ENCODE results near the gene FAM131B. TPM values are rescaled to one million over a fixed set of nuclear protein-coding genes. Genes with fewer than 3 reads are reported as not detected.
"Not testable (repeated sequence)": the region's sequence is repeated elsewhere in the genome, so short reads cannot be mapped to it uniquely, and the experiment has no call there.

FAM131B gene
- not detected in 2 replicates for total RNA-seq (2014; rRNA removed; shearing (Covaris generic))

GRCh38 chr7:143362131-143363015, at the start of gene FAM131B:
FAM131B (minus strand) TSS chr7:143362713; CDS start chr7:143362603, 110 bp downstream.
- DNase-seq (ENCODE audit: low read depth) = no peak

GRCh38 chr7:143411976-143412708, 49.6 kb upstream of the FAM131B start:
- no peak for DNase-seq (ENCODE audit: low read depth)

DNA sequence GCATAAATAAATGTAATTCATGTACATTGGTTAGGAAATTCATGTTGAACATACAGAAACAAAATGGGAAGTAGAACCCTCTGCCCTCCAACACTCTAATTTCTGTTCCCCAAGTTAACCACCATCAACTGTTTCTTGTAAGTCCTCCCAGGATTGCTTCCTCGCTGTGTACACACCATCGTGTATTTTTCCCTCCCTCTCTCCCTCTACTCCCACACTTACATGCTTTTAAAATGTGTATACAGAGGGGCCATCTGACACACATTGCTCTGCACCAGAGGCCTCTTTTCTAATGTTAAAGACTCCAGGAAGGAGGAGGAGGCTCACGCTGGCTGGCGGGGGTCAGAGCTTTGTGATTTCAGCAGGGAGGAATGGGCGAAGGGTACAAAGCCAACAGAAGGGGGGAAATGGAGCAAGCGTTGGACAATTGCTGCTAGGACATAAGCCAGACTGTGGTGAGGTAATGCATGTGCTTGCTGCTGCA, 48.0 kb upstream of the FAM131B start:
- DNase-seq (ENCODE audit: low read depth) = no peak

- no peak for DNase-seq (ENCODE audit: low read depth)
Observed at GRCh38 chr7:143408686-143409561, 46.4 kb upstream of the FAM131B start, which contains the start of gene EPHA1. EPHA1 (minus strand) TSS chr7:143408856; CDS start chr7:143408805, 51 bp downstream.

GRCh38 chr7:143408252-143408685, 45.8 kb upstream of the FAM131B start:
- no peak for DNase-seq (ENCODE audit: low read depth)

GRCh38 chr7:143407287-143408251, 45.1 kb upstream of the FAM131B start:
- no peak for DNase-seq (ENCODE audit: low read depth)

GRCh38 chr7:143406002-143406357, 43.5 kb upstream of the FAM131B start:
- no peak for DNase-seq (ENCODE audit: low read depth)

DNA sequence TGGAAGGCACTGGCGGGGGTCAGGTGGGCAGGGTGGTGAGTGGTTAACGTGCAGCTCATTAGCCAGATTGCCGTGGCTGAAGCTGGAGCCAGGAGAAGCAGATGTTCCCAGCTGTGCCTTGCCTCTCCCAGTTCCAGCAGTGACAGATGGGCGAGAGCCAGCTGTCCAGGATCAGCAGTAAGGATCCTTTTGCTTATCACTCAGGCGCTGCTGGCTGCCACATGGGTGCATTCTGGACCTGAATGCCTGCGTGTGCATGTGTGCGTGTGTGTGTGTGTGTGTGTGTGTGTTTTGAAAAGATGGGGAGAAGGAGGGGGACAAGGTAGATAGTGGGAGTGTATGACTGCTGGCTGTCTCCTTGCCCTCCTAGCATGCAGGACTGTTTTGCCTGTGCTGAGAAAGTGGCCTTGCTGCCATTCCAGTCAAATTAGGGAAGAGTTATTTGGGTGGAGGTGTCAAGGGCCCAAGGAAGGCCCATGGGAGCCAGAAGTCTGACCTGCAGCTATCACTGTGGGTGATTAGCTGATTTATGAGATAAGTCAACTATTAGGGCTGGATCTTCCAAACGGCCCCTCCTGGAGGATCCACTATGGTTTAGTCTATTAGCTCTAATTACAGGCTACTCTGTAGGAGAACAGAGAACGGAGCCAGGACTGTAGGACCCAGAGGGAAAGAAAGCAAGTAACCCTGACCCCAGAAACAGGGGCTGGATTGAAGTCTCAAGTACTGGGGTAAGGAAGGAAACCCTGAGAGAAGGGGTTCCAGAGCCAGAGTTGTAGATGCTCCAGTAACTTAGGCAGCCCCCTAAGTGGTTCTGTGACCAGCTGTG, 42.9 kb upstream of the FAM131B start:
- DNase-seq (ENCODE audit: low read depth) = no peak

DNA sequence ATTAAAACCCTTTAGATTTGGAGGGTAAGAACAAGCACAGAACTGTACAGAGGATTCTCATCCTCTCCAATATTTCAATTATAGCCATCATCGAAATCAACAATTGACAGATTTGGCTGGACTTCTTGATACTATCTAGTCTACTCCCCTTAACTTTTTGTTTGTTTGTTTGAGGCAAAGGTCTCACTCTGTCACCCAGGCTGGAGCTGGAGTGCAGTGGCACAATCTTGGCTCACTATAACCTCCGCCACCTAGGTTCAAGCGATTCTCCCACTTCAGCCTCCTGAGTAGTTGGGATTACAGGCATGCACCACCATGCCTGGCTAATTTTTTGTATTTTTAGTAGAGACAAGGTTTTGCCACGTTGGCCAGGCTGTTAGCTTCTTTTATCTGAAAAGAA, 39.7 kb upstream of the FAM131B start:
- not testable (repeated sequence) for DNase-seq (ENCODE audit: low read depth)

- no peak for DNase-seq (ENCODE audit: low read depth)
Observed at GRCh38 chr7:143401265-143401664, 38.8 kb upstream of the FAM131B start.

- DNase-seq (ENCODE audit: low read depth) = no peak
Observed at GRCh38 chr7:143399642-143400041, 37.1 kb upstream of the FAM131B start.

DNA sequence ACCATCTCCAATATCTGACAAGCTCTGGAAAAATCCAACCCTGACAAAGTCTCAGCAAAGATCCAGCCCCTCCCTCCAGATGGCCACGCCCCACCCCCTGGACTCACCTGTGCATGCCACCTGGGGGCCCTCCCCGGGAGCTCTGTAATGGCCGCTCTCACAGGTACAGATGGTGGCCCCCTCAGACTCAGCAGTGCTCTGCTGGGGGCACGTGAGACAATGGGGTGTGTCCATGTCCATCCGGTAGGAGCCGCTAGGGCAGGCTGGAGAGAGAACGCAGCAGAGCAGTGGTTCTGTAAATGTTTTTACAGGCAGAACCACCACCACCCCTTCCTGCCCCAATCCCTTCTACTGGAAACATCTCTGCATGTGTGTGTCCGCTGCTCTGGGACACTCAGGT, 36.6 kb upstream of the FAM131B start:
- no peak for DNase-seq (ENCODE audit: low read depth)

DNA sequence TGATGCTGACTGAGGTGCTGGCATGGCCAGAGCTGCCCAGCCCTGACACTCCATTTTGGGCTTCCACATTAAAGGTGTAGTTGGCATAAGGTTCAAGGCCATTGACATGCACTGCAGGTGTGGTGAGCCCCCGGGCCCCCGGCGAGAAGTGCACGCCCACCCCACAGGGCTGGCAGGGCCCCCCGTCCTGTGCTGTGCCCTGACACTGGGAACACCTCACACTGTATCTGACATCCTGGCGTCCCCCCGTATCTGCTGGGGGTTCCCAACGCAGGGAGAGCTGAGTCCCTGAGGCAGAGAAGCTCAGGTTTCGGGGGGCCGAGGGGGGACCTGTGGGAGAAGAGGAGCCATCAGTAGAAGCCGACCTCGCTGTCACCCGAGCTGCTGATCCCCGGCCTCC, 36.1 kb upstream of the FAM131B start:
- no peak for DNase-seq (ENCODE audit: low read depth)

GRCh38 chr7:143397710-143398530, 35.4 kb upstream of the FAM131B start:
- no peak for DNase-seq (ENCODE audit: low read depth)

- no peak for DNase-seq (ENCODE audit: low read depth)
Observed at GRCh38 chr7:143396625-143397556, 34.4 kb upstream of the FAM131B start.

- DNase-seq (ENCODE audit: low read depth) = no peak
Observed at GRCh38 chr7:143396182-143396581, 33.7 kb upstream of the FAM131B start.

Measured in RPMI7951 (cell line).